ENCODE data around the gene LIN7C.
"Not testable (repeated sequence)": the region's sequence is repeated elsewhere in the genome, so short reads cannot be mapped to it uniquely, and the experiment has no call there.

The LIN7C gene

GRCh38 chr11:27470826-27471588 is 35.6 kb downstream of the LIN7C start:
- DNase-seq (ENCODE audit: low spot score) = peak; percentile 44

DNA sequence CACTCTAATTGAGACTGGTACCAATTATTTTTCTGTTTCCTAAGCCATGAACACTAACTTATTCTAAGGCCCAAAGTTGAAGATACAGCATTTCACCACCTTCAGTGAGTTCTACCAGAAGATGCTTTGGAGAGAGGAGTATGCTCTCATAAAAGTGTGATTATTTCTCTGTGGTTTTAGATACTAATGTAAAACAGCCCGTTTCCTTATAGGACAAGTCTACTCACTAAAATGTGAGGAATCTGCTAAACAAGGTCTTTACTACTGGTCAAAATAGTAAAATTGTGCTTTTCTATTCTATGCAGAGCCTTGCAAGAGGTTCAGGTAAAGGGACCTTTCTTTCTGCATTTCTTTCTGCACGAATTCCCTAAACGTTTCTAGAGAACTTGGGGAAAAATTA is 36.4 kb downstream of the LIN7C start:
- DNase-seq (ENCODE audit: low spot score) = no peak

DNA sequence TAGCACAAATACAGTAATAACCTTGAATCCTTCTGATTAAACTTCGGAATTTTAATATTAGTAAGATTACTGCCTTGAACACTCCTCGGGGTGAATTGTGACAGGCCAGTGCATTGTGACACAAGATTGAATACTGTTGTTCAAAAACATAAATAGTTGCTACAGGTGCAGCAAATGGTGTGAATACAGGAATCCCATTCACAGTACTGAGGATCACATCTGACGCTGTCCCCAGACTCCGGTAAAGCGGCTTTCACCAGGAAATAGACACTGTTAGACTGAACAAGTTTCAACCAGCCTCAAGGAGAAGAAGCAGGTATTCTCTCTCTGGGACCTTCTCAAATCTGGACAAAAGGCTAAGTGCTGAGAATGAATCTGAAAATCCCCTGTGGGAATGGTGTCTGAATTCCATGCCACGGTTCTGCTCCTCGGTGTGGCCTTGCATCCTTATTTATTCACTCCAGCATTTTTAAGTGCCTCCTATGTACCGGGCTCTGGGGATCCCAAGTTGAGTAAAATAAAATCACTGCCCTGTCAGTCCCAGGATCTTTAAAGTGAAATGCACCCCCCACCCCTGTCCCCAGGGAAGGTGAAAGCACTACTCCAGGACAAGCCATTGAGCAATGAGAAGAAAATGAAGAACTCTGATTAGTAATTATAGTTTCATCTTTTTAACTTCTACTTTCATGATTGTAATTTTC is 37.4 kb downstream of the LIN7C start:
- no peak for DNase-seq (ENCODE audit: low spot score)

GRCh38 chr11:27468209-27468994 is 38.2 kb downstream of the LIN7C start:
- DNase-seq (ENCODE audit: low spot score) = peak; percentile 27

DNA sequence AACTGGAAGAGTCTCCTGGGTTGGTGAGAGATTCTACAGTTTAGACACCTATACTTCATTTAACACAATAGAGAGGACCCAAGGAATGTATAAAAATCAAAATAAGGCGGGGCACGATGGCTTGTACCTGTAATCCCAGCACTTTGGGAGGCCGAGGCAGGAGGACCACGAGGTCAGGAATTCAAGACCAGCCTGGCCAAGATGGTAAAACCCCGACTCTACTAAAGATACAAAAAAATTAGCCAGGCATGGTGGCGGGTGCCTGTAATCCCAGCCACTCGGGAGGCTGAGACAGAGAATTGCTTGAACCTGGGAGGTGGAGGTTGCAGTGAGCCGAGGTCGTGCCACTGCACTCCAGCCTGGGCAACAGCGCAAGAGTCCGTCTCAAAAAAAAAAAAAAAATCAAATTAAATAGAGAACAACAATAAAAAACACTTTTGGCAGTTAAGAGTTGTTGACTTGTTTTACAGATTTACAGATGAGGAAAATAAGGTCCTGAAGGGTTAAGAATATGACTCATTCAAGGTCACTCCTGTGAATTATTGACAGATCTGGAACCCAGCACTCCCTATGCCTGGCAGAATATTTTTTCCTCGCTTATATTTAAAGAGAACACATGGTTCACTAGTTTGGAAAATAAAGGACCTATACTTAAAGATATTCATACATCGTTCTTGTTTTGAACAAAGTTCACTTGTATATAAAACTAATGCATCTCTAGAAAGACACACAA is 39.2 kb downstream of the LIN7C start:
- no peak for DNase-seq (ENCODE audit: low spot score)

- DNase-seq (ENCODE audit: low spot score) = no peak
Observed at GRCh38 chr11:27466363-27466762, 40.2 kb downstream of the LIN7C start.

DNA sequence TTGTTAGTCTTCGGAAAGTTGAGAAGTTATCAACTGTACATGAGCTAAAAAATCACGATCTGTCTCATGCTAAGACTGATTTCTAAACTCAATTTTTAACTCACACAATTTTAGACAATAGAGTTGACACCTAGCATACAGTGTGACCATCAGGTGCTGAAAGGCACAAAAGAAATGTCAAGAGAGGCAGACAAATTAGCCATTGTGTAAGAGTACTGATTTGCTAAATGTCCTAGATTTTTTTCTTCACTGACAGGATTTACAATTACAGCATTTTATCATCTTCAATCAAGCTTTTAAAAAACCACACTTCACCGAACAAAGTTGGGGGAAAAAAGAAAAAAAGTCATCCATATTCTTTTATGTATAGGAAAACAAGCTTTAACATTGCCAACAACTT is 40.9 kb downstream of the LIN7C start:
- no peak for DNase-seq (ENCODE audit: low spot score)

- no peak for DNase-seq (ENCODE audit: low spot score)
Observed at GRCh38 chr11:27464909-27465308, 41.7 kb downstream of the LIN7C start.

GRCh38 chr11:27464289-27464696 is 42.3 kb downstream of the LIN7C start:
- DNase-seq (ENCODE audit: low spot score) = no peak

DNA sequence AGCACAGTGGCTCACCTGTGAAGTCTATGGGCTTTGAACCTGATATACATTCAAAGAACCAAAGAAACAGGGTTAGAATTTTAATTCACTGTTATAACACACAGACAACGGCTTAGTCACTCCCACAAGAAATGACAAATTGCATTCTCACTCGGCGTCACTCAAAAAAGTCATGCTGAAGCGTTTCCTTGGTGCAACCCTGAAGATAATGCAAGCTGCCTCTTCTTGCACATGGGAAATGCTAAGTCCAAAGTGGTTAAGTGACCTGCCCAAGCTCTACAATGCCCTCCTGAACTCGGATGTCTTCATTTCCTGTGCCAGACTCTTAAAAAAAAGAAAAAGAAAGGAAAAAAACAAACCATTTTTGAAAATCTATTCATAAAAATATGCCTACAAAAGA is 44.0 kb downstream of the LIN7C start:
- no peak for DNase-seq (ENCODE audit: low spot score)

- DNase-seq (ENCODE audit: low spot score) = no peak
Observed at GRCh38 chr11:27460158-27460978, 46.2 kb downstream of the LIN7C start.

DNA sequence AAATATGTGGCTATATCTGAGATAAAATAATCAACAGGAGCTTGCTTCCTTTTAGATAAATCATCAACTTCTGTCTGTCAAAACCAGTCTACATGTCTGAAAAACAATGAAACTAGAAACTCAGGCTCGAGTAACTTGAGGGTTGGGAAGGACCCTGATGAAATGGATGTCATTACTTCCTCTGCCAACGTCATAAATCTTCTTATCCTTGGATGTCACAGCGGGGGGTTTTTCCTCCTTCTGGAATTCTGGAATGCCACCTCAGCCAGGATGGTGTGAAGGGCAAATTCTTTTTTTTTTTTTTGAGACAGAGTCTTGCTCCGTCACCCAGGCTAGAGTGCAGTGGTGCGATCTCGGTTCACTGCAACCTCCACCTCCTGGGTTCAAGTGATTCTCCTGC is 47.4 kb downstream of the LIN7C start:
- no peak for DNase-seq (ENCODE audit: low spot score)

DNA sequence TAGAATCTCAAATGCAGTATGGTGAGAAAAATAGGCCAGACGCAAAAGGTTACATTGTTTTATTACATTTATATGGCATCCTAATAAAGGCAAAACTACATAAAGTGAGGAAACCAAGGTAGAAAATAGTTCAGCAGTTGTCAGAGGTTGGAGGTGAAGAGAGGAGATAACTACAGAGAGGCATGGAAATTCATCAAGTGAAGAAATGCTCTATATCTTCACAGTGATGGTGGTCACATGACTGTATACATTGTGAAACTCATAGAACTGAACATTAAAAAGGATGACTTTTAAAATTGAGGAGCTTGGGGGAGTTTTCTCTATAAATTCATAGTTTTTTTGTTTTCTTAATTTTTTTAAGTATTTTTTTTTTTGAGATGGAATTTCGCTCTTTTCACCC is 48.4 kb downstream of the LIN7C start:
- DNase-seq (ENCODE audit: low spot score) = no peak

- DNase-seq (ENCODE audit: low spot score) = no peak
Observed at GRCh38 chr11:27456795-27457329, 49.7 kb downstream of the LIN7C start.

GRCh38 chr11:27456140-27456794 is 50.3 kb downstream of the LIN7C start:
- no peak for DNase-seq (ENCODE audit: low spot score)

- DNase-seq (ENCODE audit: low spot score) = no peak
Observed at GRCh38 chr11:27455667-27456066, 50.9 kb downstream of the LIN7C start.

DNA sequence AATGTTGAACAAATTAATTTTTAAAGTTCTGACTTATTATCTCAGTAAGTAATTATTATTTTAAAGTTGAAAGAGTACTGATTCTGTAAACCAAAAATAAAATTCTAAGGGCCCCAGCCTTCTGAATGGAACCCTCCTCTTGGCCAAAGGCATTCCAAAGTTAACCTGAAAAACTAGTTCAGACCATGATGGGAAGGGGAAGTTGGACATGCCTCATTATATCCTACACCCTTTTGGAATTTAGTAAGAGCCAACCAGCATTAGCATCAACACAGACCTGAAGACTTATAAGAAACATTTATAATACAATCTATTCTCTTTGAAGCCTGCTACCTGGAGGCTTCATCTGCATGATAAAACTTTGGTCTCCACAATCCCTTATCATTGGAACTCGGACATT is 52.9 kb downstream of the LIN7C start:
- no peak for DNase-seq (ENCODE audit: low spot score)

DNA sequence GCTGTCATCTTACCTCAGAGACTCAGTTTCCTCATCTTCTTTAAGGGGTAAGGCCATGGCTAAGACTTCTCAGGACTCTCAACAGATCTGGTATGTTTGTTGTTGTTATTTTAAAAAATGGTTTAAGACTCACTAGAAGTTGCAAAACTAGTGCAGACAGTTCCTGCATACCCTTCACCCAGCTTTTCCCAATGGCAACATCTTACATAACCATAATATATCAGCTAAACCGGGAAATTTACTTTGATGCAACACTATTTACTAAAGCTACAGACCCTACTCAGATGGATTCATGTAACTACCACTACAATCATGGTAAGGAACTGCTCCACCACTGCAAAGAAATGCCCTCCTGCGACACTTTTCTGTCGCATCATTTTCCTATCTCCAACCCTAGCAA is 54.4 kb downstream of the LIN7C start:
- DNase-seq (ENCODE audit: low spot score) = no peak

GRCh38 chr11:27451244-27451965 is 55.2 kb downstream of the LIN7C start:
- DNase-seq (ENCODE audit: low spot score) = no peak

DNA sequence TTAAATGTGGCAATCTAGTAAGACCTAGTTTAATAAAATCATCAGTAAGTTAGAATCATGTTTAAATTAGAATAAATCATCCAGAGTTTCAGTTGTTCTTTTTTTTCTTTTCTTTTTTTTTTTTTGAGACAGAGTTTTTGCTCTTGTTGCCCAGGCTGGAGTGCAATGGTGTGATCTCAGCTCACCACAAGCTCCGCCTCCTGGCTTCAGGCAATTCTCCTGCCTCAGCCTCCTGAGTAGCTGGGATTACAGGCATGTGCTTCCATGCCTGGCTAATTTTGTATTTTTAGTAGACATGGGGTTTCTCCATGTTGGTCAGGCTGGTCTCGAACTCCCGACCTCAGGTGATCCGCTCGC is 58.4 kb downstream of the LIN7C start:
- not testable (repeated sequence) for DNase-seq (ENCODE audit: low spot score)
